ENCODE results near the gene VAMP2.

The VAMP2 gene, protein sequence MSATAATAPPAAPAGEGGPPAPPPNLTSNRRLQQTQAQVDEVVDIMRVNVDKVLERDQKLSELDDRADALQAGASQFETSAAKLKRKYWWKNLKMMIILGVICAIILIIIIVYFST

GRCh38 chr17:8162233-8162996, at the start of gene VAMP2:
VAMP2 (minus strand) TSS chr17:8162948; CDS start chr17:8162879, 69 bp downstream.
- peak; percentile 84 for DNase-seq

DNA sequence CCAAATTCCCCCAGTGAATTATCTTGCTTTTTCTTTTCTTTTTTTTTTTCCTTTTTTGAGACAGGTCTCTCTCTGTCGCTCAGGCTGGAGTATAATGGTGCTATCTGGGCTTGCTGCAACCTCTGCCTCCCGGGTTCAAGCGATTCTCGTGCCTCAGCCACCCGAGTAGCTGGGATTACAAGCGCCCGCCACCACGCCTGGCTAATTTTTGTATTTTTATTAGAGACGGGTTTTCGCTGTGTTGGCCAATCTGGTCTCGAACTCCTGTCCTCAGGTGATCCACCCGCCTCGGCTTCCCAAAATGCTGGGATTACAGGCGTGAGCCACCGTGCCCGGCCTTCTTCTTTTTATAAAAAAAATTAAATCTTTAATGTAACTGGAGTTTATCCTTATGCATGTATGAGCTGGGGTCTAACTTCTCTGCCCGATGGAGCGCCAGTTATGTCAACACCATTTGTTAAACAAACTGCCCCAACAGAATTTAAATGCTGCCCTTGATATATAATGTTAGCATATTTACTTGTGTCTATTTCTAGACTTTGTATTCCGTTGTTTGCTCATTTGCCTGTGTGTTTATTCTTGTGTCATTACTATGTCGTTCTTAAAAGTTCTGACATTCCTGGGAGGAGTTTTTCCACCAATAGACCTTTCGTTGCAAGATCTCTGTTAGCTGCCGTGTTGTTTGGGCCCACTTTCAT, 48.2 kb upstream of the VAMP2 start:
- peak; percentile 46 for DNase-seq

DNA sequence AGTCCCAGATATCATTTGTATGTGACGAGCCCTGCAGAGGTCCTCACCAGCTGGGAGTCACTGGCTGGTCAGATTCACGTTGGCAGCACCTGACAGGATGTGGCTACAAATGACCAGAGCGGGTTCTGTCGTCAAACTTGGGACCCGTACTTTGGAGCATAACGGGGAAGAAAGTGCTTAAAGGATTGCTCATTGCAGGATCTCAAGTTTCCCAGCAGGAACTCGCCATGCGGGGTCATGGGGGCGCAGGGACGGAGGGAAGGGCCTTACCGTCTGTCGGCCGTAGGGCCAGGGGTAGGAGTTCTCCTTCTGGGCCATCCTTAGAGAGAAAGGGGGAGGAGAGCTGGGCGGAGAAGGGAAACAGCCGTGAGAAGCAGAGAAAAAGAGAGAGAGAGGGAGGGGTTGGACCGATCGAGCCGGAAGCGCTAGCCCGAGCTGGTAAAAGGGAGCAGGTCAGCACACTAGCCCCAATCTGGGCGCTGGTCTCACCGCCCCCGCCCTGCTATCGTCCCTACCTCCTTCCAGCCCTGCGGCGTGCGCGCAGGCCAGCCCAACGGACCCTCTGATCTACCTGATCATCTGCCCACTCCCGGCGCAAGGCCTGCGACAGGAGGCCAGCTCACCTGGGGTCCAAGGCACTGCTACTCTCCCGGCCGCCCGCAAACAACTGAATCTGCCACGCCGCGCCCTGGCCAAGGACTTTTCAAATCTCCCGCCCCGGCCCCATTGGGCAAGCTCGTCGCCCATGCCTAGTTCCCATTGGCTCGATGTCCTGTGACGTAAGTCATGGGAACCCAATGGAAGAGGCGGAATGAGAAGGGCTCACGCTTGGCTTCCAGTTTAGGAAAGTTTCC, 47.4 kb upstream of the VAMP2 start, which contains the start of gene AURKB:
AURKB (minus strand) TSS at position 669 of the 854 bp plus-strand sequence; CDS start at position 318, 351 bp downstream.
- peak; percentile 96 for DNase-seq

GRCh38 chr17:8206536-8206935, 43.8 kb upstream of the VAMP2 start:
- no peak for DNase-seq

- DNase-seq, result no peak
These were observed 42.2 kb upstream of the VAMP2 start for GRCh38 chr17:8204761-8205555.

GRCh38 chr17:8192070-8192815, 29.5 kb upstream of the VAMP2 start:
- DNase-seq, result peak; percentile 76

- DNase-seq, result no peak
These were observed 27.8 kb upstream of the VAMP2 start for GRCh38 chr17:8190506-8190905.

- DNase-seq, result peak; percentile 96
These were observed 27.1 kb upstream of the VAMP2 start, which contains the start of gene BORCS6 for GRCh38 chr17:8189711-8190477. BORCS6 (minus strand) TSS chr17:8190180; CDS start chr17:8190140, 40 bp downstream.

DNA sequence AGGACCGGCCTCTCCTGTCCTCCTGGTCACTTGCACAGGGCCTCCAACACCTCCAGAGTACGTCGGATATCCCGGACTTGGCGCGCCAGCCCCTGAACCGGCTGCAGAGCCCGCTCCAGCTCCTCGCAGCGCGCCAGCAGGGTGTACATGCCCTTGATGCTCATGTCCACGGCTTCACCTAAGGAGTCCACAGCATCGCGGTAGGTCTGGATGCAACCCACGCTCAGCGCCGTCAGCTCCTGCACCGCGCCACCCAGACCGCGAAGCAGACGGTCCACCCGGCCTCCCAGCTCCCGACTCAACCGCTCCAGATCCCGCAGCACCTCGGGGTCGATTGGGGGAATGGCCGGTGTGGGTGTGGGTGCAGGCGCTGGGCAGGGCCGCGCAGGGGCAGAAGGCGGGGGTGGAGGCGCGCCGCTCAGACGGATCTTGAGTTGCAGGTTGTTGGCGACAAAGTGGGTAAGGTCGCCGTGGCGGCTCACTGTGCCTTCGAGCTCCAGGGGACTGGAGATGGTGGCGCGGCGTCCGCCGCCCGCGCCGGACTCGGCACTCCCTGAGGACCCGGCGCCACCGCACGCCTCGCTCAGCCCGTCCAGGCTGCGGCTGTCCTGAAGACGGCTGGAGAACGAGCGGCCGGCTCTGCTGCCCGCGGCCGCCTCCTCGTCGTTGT, 26.4 kb upstream of the VAMP2 start:
- peak; percentile 38 for DNase-seq

GRCh38 chr17:8188263-8188839, 25.6 kb upstream of the VAMP2 start:
- DNase-seq, result peak; percentile 35

GRCh38 chr17:8187517-8188262, 24.9 kb upstream of the VAMP2 start:
- DNase-seq, result peak; percentile 96

DNA sequence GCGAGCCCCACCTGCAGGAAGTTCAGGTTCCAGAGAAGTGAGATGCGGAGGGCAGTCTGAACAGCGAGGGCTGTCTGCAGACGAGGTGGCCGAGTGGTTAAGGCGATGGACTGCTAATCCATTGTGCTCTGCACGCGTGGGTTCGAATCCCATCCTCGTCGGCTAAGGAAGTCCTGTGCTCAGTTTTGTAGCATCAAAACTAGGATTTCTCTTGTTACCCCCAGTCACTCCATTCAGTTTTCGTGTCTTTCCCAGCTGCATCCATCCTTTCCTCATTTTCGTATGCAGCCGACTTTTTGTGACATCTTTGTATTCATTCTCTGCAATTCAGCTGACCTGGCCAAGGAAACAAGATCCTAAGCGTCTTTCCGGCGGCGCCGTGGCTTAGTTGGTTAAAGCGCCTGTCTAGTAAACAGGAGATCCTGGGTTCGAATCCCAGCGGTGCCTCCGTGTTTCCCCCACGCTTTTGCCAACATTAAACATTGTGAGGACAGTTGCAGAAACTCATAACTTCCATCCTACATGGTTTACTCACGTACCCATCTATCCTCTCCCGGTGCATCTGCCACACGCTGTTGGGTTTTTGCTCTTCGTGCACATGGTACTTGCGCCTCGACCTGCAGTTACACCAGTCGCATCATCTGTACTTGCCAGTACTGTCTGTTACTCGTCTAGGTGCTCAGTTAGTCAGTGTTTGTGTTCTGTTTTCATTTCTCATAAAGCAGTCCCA, 24.2 kb upstream of the VAMP2 start:
- DNase-seq, result peak; percentile 98

DNA sequence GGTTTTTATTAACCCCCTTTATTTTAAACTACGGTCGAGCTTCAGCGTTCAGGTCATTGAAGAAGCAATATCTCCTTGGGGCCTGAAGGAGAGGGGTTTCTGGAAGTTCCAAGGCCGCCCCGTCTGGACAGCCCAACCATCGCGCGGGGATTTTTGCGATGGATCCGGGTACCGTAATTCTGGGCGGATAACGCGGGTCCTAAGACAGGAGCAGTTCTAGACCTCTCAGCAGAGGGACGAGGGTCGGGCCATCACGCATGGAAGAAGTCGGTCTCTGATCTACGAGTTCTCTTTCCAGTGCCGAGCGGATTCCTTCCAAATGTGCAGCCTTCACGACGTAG, 23.7 kb upstream of the VAMP2 start:
- DNase-seq, result no peak

- DNase-seq, result peak; percentile 95
These were observed 23.1 kb upstream of the VAMP2 start for GRCh38 chr17:8185582-8186445.

GRCh38 chr17:8176998-8177731, 14.4 kb upstream of the VAMP2 start:
- DNase-seq, result no peak

Measured in activated CD4-positive, alpha-beta T cell treated with anti-CD3 and anti-CD28 coated beads for 48 hours (primary cell).